ENCODE results near the gene NUP62. TPM values are rescaled to one million over a fixed set of nuclear protein-coding genes. Genes with fewer than 3 reads are reported as not detected.

The NUP62 gene
- total RNA-seq, 2 experiments from 2014 or later = 113 to 119 TPM

DNA sequence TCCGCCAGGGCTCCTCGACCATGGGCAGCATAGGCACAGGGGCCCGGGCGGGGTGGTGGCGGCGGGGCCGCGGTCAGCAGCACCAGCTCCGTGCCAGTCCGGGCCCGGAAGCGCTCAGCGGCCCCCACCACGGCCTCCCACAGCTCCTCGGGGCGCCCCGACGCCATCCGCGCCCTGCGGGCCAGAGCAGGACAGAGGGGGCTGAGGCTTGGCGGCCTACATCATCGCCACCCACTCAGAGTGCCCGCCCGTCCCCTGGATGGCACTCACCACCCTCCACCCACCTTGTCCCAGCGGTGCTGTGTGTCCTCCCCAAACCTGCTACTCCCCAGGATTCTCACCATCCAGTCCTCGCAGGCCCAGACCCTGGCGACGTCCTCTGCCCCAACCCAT lies 56.2 kb downstream of the NUP62 start:
- H3K36me3 Mint-ChIP-seq (ENCODE audit: low read depth) = peaks cover 5% of the 10 kb centered on the region
- POLR2A ChIA-PET = interaction anchor here (0.7 kb wide), 1 partner anchor 42 kb away, joined by 3 read pairs; no protein-coding TSS in a partner anchor
- TF ChIP-seq, protein P1, sequence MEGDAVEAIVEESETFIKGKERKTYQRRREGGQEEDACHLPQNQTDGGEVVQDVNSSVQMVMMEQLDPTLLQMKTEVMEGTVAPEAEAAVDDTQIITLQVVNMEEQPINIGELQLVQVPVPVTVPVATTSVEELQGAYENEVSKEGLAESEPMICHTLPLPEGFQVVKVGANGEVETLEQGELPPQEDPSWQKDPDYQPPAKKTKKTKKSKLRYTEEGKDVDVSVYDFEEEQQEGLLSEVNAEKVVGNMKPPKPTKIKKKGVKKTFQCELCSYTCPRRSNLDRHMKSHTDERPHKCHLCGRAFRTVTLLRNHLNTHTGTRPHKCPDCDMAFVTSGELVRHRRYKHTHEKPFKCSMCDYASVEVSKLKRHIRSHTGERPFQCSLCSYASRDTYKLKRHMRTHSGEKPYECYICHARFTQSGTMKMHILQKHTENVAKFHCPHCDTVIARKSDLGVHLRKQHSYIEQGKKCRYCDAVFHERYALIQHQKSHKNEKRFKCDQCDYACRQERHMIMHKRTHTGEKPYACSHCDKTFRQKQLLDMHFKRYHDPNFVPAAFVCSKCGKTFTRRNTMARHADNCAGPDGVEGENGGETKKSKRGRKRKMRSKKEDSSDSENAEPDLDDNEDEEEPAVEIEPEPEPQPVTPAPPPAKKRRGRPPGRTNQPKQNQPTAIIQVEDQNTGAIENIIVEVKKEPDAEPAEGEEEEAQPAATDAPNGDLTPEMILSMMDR (IDR thresholded peaks at IDR 0.05) = no peak
- no peaks in the 10 kb centered on the region for H3K27me3 Mint-ChIP-seq
- H3K4me1 Mint-ChIP-seq (ENCODE audit: low read depth) = peaks cover 27% of the 10 kb centered on the region
- DNase-seq = no peak
- intact Hi-C loops (cut with micrococcal nuclease) = loop anchor here (10.0 kb wide), 1 partner anchor 52 kb away; the partner anchor contains the start of genes ATF5 and NUP62
- CTCF ChIA-PET = no interaction called here
- no peak overlapping the region for H3K27ac Mint-ChIP-seq
- no peaks in the 10 kb centered on the region for H3K9me3 Mint-ChIP-seq
- H3K4me3 Mint-ChIP-seq = no peak overlapping the region
- ATAC-seq = no peak

DNA sequence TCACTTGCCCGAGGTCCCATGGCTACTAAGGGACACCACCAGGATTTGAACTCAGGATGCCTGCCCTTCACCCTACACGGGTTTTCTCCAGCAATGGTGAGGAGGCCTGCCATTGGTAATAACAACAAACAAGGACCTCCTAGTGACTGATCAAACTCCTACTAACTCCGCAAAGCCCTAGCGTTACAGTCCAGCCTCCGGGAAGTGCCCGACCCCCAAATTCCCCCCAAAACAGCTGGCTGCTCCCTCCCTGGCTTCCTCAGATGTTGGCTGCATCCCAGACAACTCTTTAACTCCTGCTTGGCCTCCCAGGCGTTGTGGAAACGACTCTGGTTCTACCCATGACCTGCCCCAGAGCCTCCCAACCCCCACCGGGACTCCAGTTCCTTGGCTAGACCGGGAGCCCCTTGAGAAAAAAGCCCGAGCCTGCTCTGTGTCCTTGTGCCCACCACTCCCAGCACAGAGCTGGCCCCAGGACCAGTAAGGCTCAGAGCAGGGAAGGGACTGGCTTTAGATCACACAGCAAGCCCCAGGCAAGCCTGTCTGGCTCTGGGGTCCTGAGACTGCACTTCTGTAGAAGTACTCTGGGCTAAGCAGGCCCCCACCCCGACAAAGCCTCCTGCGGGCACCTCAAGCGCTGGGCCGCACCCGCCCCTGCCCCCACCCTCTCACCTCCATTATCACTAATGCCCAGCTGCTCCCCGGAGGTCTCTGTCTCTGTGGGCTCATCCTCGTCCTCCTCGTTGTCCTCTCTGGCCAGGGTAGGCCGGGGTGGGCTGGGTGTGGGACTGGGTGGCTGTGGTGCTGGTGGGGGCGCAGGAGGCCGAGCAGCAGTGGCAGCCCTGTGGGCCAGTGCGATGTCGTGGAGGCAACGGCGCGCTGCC lies 56.8 kb downstream of the NUP62 start:
- CTCF ChIA-PET = no interaction called here

DNA sequence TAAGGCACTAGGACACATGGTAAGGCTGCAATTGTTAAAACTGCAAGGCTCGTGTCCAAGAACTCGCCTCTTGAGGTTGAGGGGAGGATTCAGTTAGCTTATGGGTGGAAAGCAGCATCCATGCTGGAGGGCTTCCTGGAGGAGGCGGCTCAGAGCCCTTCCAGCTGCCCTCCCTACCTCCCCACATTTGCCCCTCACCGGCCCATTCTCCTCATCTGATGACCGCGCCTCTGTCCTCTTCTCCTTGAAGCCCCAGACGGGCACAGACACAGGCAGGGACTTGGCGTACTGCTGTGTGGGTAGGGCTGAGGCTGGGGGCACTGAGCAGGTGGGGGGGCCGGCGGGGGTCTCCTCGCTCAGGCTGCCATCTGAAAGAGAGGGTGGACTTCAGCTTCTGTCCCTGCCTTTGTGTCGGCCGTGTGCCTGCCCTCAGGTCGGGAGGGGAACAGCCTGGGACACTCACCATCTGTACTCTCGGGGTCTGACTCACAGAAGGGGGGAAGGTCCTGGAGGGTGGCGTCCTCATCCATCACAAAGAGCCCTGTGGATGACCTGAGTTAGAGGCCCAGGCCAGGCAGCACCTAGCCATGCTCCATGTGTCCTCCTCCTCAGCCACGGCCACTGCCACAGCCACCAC lies 57.8 kb downstream of the NUP62 start:
- H3K4me3 Mint-ChIP-seq = no peak overlapping the region
- ATAC-seq = no peak
- TF ChIP-seq, protein P1 (IDR thresholded peaks at IDR 0.05) = no peak
- no peaks in the 10 kb centered on the region for H3K27me3 Mint-ChIP-seq
- H3K27ac Mint-ChIP-seq = peak overlapping the region; percentile 28
- H3K4me1 Mint-ChIP-seq (ENCODE audit: low read depth) = peaks cover 32% of the 10 kb centered on the region
- ChIA-PET CTCF (no interaction called here), POLR2A (interaction anchor here (2.1 kb wide), 1 partner anchor 20 kb away, joined by 6 read pairs; the partner anchor contains the start of gene PTOV1)
- DNase-seq = no peak
- H3K9me3 Mint-ChIP-seq = no peaks in the 10 kb centered on the region
- intact Hi-C loops (cut with micrococcal nuclease) = loop anchor here (10.0 kb wide), 1 partner anchor 53 kb away; the partner anchor contains the start of genes ATF5 and NUP62
- peaks cover 6% of the 10 kb centered on the region for H3K36me3 Mint-ChIP-seq (ENCODE audit: low read depth)

More for the DNA sequence above, 56.8 kb downstream of the NUP62 start:
- Mint-ChIP-seq H3K4me3 (no peak overlapping the region), H3K4me1 (ENCODE audit: low read depth) (peaks cover 28% of the 10 kb centered on the region), H3K9me3 (no peaks in the 10 kb centered on the region), H3K27me3 (no peaks in the 10 kb centered on the region), H3K36me3 (ENCODE audit: low read depth) (peaks cover 3% of the 10 kb centered on the region), H3K27ac (no peak overlapping the region)
- POLR2A ChIA-PET = interaction anchor here (0.7 to 2.1 kb wide), 2 partner anchors 21 to 42 kb away, joined by 3 to 6 read pairs; partner anchors contain the start of gene PTOV1
- TF ChIP-seq, protein P1 (IDR thresholded peaks at IDR 0.05) = no peak
- intact Hi-C loops (cut with micrococcal nuclease) = loop anchor here (10.0 kb wide), 1 partner anchor 52 kb away; the partner anchor contains the start of genes ATF5 and NUP62
- no peak for ATAC-seq
- DNase-seq = no peak

DNA sequence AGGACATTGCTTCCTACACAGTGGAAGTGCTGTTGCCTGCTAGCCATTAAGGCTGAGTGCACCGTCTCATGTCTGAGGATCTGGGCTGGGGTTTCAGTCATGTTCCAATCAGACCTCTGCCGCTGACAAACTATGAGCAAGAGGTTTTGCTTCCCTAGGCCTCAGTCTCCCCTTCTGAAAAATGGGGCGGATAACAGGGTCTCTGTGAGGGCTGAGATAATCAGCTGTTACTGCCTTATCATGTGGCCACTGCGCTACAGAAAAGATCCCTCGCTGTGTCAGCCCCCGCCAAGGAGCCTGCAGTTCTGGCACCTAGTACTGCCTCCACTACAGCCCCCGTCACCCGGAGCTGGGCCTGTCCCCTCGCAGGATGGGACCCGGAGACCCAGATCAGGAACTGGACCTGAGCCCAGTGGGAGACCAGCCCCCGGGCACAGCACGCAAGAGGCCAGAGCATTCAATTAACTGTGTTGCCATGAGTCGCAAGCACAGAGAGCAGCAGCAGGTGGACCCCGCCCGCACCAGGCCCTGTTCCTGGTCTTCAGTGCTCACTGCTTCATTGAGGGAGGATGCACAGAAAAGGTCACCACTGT lies 58.9 kb downstream of the NUP62 start:
- H3K4me3 Mint-ChIP-seq = no peak overlapping the region
- intact Hi-C loops (cut with micrococcal nuclease) = loop anchor here (10.0 kb wide), 1 partner anchor 54 kb away; the partner anchor contains the start of genes ATF5 and NUP62
- CTCF ChIA-PET = no interaction called here

More for the DNA sequence above, 58.9 kb downstream of the NUP62 start:
- H3K27me3 Mint-ChIP-seq = no peaks in the 10 kb centered on the region
- H3K4me1 Mint-ChIP-seq (ENCODE audit: low read depth) = peaks cover 41% of the 10 kb centered on the region
- ATAC-seq (no peak), DNase-seq (peak; percentile 26)
- H3K27ac Mint-ChIP-seq = no peak overlapping the region
- TF ChIP-seq, protein P1 (IDR thresholded peaks at IDR 0.05) = no peak
- POLR2A ChIA-PET = interaction anchor here (1.1 to 2.1 kb wide), 4 partner anchors 19 to 41 kb away, joined by 4 to 9 read pairs (median 6); partner anchors contain the start of gene PTOV1
- no peaks in the 10 kb centered on the region for H3K9me3 Mint-ChIP-seq
- H3K36me3 Mint-ChIP-seq (ENCODE audit: low read depth) = peaks cover 14% of the 10 kb centered on the region
